Kasumi-1 (cell line): Measurements from ENCODE around the gene SF3B1.
"Not testable (repeated sequence)": the region's sequence is repeated elsewhere in the genome, so short reads cannot be mapped to it uniquely, and the experiment has no call there.

ENCODE experiments used
- DNase-seq, 2 experiments: peaks; one replicate each; lab custom pipeline; 2025; lab: John Stamatoyannopoulos, UW

The SF3B1 gene

DNA sequence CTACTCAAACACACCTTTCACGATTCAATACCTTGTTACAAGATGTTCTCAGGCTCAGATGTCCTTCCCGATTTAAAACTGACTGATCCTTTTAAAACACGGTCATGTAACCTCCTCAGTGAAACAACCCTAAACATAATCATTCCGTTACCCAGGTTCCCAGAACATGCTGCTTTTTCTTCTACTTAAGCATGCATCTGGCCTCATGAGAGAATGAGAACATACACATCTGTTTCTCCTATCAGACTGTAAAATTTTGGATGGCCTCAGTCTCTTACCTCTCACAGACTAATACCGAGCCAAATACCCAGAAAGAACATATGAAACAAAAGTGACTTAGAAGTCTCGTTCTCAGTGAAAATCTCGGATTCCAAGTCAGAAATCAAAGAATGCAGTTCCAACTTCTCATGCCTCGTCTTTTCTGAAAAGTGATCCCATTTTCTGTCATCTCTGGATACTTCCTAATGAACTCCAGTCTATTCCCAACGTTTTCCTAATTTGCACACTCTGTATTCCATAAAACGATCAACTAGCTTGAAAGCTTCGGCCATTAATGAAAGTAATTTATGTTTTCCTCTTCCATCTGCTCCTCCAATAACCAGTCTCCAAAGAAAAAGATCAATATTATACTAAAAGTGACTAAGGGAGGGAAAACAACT lies 919 bp downstream of the SF3B1 start:
- no peak for DNase-seq

- not testable (repeated sequence) for DNase-seq
These were observed 2.3 kb downstream of the SF3B1 start for GRCh38 chr2:197432527-197432926.

DNA sequence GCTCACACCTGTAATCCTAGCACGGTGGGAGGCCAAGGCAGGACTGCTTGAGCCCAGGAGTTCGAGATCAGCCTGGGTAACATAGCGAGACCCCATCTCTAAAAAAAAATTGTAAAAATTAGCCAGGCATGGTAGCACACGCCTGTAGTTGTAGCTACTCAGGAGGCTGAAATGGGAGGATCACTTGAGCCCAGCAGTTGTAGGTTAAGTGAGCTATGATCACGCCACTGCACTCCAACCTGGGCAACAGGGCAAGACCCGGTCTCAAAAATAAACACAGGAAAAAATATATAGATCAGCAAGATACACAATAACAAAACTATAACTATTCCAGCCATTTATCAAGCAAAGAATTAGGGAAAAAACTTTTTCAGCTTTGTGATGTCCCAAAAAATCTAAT lies 3.0 kb downstream of the SF3B1 start:
- DNase-seq: no peak

DNA sequence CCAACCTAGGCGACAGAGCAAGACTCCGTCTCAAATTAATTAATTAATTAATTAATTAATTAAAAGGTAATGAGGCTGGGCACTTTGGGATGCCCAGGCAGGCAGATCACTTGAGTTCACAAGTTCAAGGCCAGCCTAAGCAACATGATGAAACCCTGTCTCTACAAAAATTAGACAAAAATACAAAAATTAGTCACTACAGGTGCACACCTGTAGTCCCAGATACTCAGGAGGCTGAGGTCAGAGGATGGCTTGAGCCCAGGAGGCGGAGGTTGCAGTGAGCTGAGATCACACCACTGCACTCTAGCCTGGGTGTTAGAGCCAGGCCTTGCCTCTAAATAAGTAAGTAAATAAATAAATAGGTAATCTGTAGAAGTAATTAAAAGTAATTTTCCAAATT lies 6.8 kb downstream of the SF3B1 start:
- no peak for DNase-seq

DNA sequence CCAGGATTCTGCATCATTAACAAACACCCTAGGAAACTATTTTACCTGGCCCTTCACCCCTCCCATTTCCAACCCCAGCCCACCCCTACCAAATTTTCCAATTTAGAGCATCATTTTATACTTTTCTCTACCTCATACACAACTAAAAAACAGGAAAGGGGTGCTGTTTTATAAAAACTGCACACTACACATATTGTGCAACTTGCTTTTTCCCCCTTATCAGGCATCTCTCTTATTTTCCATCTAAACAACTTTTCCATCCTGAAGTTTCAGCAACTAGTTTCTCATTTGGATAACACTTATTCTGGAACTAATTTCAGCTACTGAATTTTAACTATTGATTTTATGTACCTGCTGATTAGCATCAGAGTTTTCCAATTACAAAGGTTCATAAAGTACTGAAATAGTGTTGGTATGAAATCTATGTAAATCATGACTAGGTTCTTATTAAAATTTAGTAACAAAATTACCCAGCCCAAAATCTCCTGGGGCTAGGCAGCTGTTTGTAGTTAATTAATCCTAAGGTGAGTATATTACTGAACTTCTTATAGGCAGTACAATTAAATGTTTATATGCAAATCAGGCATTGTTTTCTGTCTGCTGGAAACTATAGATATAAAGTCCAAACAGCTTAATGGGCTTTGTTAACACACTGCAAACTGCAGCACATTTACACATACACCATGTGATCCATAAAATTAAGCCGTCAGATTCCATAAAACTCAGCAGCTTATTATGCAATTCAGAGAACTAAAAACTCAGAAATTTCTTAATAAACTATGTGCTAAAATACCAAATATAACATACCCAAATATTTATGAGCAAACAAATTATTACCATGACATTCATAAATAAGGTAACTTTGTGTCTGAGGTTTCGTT lies 7.9 kb downstream of the SF3B1 start:
- no peak for DNase-seq

- no peak for DNase-seq
These were observed 9.3 kb downstream of the SF3B1 start for GRCh38 chr2:197425550-197425949.

- no peak for DNase-seq
These were observed 11.5 kb downstream of the SF3B1 start for GRCh38 chr2:197423307-197423706.

DNA sequence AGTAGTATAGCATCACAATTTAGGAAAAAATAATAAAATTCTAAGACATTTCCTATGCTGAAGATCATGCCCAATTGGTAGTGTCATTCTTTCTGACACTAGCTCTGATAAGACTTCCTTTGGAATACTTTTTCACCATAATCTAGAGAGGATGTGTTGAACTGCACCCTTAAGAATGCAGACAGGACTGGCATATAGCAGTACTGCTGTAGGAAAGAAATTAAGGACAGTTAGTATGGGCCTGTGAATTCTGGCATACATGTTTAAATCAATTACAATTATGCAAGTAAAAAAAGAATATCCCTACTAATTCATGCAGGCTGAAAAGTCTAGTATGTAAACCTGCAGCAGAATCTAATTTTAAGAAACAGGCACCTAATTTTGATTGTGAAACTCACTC lies 15.4 kb downstream of the SF3B1 start:
- DNase-seq: no peak

DNA sequence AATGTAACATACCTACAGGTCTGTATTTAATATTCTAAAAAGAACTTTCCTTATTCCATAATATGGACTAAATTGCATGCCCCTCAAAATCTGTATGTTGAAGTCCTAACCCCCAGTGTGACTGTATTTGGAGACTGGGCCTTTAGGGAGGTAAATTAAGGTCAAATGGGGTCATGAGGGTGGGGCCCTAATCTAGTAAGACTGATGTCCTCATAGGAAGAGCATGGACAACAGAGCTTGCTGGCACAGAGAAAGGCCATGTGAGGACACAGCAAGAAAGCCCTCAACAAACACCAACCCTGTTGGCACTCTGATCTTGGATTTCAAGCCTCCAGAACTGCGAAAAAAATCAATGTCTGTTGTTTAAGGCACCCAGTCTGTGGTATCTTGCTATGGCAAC lies 18.6 kb downstream of the SF3B1 start:
- no peak for DNase-seq

DNA sequence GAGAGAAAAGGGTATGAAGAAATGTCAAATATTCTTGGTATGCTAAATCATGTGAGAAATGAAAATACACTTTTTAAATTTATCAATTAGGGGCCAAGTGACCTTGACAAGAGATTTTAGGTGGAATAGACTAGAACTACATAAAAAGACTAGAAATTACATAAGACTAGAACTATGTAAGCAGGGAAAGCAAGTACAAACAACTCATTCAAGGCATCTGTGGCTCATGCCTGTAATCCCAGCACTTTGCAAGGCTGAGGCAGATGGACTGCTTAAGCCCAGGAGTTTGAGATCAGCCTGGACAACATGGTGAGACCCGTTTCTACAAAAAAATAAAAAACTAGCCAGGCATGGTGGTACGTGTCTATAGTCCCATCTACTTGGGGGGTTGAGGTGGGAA lies 20.3 kb downstream of the SF3B1 start:
- DNase-seq: no peak

- DNase-seq: no peak
These were observed 20.8 kb downstream of the SF3B1 start for GRCh38 chr2:197414039-197414438.

DNA sequence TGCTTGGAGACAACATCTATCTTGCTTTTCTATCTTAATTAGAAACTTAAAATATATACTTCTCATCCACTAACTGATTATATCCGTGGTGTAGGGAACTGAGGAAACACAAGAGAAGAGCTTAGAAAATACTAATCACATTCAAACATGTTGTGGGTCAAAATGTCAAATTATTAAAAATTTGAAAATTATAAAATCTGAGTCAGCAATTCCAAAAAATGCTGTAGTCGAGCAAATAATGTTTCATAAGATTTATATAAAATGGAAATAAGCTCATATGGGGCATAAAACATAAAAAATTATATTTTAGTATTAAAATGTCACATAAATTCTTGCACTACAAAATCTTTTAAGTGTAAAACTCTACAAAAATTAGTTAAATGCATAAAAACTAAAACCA lies 29.2 kb downstream of the SF3B1 start:
- DNase-seq: no peak

DNA sequence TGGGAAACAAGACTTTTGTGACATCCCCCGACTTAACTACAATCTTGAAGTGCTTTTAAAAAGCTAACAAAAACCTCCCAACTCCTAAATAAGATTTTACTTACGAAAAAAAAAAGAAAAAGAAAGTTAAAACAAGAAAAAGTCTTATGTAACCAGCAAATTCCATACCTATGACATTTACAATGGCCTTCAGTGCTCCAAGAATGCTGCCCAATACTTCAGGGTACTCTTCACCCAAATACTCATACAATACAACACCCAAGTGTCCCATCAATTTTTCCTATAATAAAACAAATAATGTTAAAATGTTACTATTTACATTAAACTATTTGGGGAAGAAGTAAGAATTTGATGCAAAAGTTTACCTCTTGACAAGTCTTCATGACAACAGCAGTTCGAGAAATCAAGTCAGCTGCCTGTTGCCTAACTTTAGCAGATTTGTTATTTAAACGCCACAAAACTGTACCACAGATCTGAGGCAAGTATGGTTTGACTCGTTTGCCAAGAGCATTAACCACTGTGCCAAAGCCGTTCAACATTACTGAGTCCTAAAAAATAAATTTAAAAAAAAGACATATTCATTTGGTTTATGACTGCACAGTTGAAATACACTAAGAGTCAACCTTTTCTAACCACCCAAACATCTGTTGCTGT lies 34.8 kb downstream of the SF3B1 start:
- DNase-seq: no peak

GRCh38 chr2:197398913-197399312 lies 35.9 kb downstream of the SF3B1 start:
- DNase-seq: no peak

- no peak for DNase-seq
These were observed 43.6 kb downstream of the SF3B1 start for GRCh38 chr2:197391220-197391717.

- no peak for DNase-seq
These were observed 45.8 kb downstream of the SF3B1 start for GRCh38 chr2:197388866-197389587.

DNA sequence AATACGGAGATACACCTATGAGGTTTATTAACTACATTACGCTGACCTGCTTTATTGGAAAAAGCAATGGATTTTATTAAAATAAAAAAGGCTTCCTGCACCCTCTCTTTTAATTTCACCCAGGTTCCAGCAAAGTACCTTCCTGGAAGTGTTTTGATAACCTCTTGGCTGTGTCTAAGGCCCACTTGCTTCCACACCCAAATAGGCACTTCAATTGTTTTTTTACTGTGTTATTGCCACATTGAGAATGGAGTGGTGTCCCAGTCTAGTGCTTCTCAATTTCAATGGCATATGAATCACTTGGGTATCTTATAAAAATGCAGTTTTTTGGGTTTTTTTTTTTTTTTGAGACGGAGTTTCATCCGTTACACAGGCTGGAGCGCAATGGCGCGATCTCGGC lies 47.6 kb downstream of the SF3B1 start:
- no peak for DNase-seq

- DNase-seq: no peak
These were observed 48.6 kb downstream of the SF3B1 start for GRCh38 chr2:197386242-197386641.

GRCh38 chr2:197383825-197384224 lies 51.0 kb downstream of the SF3B1 start:
- peak in 1 of 2 experiments; percentile 23 for DNase-seq

- DNase-seq: no peak
These were observed 53.2 kb downstream of the SF3B1 start for GRCh38 chr2:197381641-197382040.

DNA sequence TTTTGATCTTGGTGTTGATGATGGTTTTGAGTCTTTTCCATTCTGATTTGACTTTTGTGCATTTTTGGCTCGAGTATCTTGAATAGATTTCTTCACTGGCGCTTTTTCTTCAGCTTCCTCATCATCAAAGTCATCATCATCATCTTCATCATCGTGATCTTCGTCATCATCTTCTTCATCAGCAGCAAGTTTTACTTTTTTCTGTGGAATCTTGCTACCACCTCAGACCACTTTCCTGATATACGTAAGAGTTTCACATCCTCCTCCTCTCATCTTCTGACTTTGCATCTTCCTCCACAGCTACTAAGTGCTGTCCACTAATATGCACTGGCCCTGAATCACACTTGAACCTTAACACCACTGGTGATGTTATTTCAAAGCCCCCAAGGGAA lies 54.9 kb downstream of the SF3B1 start:
- DNase-seq: not testable (repeated sequence)

GRCh38 chr2:197379308-197379917 lies 55.4 kb downstream of the SF3B1 start:
- not testable (repeated sequence) for DNase-seq
